ENCODE results near the gene ART5.
"Not testable (repeated sequence)": the region's sequence is repeated elsewhere in the genome, so short reads cannot be mapped to it uniquely, and the experiment has no call there.

ART5 gene

DNA sequence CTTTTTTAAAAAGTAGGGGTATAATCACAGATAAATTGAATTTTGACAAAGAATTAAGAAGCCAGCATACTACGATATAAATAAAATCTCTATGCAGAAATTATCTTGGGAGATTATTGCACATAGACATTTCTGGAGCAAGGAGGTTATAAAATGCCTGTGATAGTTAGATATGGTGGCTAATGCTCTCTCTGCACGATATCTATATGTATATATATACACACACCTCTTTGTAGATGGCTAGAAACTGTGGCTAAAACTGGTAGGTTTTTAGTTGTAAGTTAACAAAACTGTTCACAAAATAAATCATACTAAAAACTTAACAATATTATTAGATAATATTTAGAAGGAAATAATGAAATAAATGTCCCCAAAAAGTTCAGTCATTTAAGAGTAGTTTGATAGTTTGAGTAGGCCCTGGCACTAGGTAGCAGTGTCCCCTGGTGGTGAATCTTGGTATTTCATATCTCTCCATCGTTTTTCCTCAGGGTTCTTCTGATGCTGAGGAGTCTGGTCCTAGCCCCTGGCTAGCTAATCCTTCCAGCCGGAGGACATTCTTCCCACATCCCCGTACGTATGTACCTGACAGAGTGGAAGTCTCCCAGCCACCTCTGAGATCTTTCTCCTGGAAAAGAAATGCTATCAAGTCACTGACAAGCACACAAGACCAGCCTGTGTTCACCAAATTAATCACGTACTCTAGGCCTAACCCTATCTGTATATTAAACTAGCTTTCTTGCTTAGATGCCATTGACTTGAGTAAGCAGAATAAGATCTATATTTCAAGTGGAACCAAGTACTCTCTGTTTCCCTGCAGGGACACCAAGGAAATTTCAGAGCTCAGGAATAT lies 32.2 kb downstream of the ART5 start:
- no peak for DNase-seq
- Histone ChIP-seq H3K9me3 (ENCODE audit: control insufficient read depth, low read length) (no peaks in the 10 kb centered on the region), H3K4me1 (ENCODE audit: control insufficient read depth, insufficient read depth, low read length, poor library complexity, severe bottlenecking) (no peaks in the 10 kb centered on the region), H3K4me3 (ENCODE audit: insufficient read depth, low read depth, low read length, poor library complexity, severe bottlenecking) (no peak overlapping the region), H3K27me3 (replicated peaks; ENCODE audit: control insufficient read depth, insufficient read depth, low read length, poor library complexity, severe bottlenecking) (no peaks in the 10 kb centered on the region), H3K27ac (ENCODE audit: insufficient read depth, low read length, poor library complexity, severe bottlenecking) (no peak overlapping the region), H3K36me3 (ENCODE audit: control insufficient read depth, insufficient read depth, low read length) (no peaks in the 10 kb centered on the region)

DNA sequence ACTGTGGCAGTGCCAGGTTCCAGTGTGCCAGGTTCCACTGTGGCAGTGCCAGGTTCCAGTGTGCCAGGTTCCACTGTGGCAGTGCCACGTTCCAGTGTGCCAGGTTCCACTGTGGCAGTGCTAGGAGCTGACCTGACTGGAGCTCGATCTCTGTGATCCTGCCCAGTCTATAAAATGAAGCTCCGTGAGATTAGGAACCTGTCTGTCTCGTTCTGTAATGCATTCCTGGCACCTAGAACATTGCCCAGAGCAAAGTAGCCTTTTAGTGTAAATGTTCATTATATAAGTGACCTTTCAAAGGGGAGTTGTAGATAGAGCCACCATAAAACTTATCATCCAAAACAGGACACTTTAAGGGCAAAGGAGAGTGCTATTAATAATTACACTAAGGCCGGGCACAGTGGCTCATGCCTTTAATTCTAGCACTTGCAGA lies 36.0 kb downstream of the ART5 start:
- H3K4me1 ChIP-seq (ENCODE audit: control insufficient read depth, insufficient read depth, low read length, poor library complexity, severe bottlenecking): no peaks in the 10 kb centered on the region
- H3K36me3 ChIP-seq (ENCODE audit: control insufficient read depth, insufficient read depth, low read length): no peaks in the 10 kb centered on the region
- no peak overlapping the region for H3K4me3 ChIP-seq (ENCODE audit: insufficient read depth, low read depth, low read length, poor library complexity, severe bottlenecking)
- DNase-seq: no peak
- no peaks in the 10 kb centered on the region for H3K9me3 ChIP-seq (ENCODE audit: control insufficient read depth, low read length)
- no peak overlapping the region for H3K27ac ChIP-seq (ENCODE audit: insufficient read depth, low read length, poor library complexity, severe bottlenecking)
- no peaks in the 10 kb centered on the region for H3K27me3 ChIP-seq (replicated peaks; ENCODE audit: control insufficient read depth, insufficient read depth, low read length, poor library complexity, severe bottlenecking)

GRCh38 chr11:3605283-3605662 lies 36.5 kb downstream of the ART5 start:
- DNase-seq: no peak
- Histone ChIP-seq H3K36me3 (ENCODE audit: control insufficient read depth, insufficient read depth, low read length) (no peaks in the 10 kb centered on the region), H3K4me1 (ENCODE audit: control insufficient read depth, insufficient read depth, low read length, poor library complexity, severe bottlenecking) (no peaks in the 10 kb centered on the region), H3K27me3 (replicated peaks; ENCODE audit: control insufficient read depth, insufficient read depth, low read length, poor library complexity, severe bottlenecking) (no peaks in the 10 kb centered on the region), H3K9me3 (ENCODE audit: control insufficient read depth, low read length) (no peaks in the 10 kb centered on the region), H3K4me3 (ENCODE audit: insufficient read depth, low read depth, low read length, poor library complexity, severe bottlenecking) (no peak overlapping the region), H3K27ac (ENCODE audit: insufficient read depth, low read length, poor library complexity, severe bottlenecking) (no peak overlapping the region)

- H3K36me3 ChIP-seq (ENCODE audit: control insufficient read depth, insufficient read depth, low read length): no peaks in the 10 kb centered on the region
- no peaks in the 10 kb centered on the region for H3K9me3 ChIP-seq (ENCODE audit: control insufficient read depth, low read length)
- H3K27ac ChIP-seq (ENCODE audit: insufficient read depth, low read length, poor library complexity, severe bottlenecking): no peak overlapping the region
- no peaks in the 10 kb centered on the region for H3K27me3 ChIP-seq (replicated peaks; ENCODE audit: control insufficient read depth, insufficient read depth, low read length, poor library complexity, severe bottlenecking)
- H3K4me1 ChIP-seq (ENCODE audit: control insufficient read depth, insufficient read depth, low read length, poor library complexity, severe bottlenecking): no peaks in the 10 kb centered on the region
- H3K4me3 ChIP-seq (ENCODE audit: insufficient read depth, low read depth, low read length, poor library complexity, severe bottlenecking): no peak overlapping the region
- DNase-seq: no peak
Measured at GRCh38 chr11:3604167-3604566, 37.6 kb downstream of the ART5 start.

GRCh38 chr11:3600201-3600600 lies 41.6 kb downstream of the ART5 start:
- not testable (repeated sequence) for H3K4me1 ChIP-seq (ENCODE audit: control insufficient read depth, insufficient read depth, low read length, poor library complexity, severe bottlenecking)

DNA sequence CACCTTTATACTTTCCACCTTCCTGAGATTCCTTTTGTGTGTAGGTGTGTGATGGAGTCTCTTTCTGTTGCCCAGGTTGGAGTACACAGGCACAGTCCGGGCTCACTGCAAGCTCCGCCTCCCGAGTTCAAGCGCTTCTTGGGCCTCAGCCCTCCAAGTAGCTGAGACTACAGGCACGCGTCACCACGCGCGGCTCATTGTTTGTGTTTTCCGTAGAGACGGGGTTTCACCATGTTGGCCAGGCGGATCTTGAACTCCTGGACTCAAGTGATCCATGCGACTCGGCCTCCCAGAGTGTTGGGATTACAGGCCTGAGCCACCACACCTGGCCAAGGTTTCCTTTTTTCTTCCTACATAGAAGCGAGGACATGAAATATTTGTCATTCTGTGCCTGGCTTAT lies 44.0 kb downstream of the ART5 start:
- not testable (repeated sequence) for H3K9me3 ChIP-seq (ENCODE audit: control insufficient read depth, low read length); H3K4me3 ChIP-seq (ENCODE audit: insufficient read depth, low read depth, low read length, poor library complexity, severe bottlenecking); H3K4me1 ChIP-seq (ENCODE audit: control insufficient read depth, insufficient read depth, low read length, poor library complexity, severe bottlenecking); H3K27me3 ChIP-seq (replicated peaks; ENCODE audit: control insufficient read depth, insufficient read depth, low read length, poor library complexity, severe bottlenecking); DNase-seq; H3K36me3 ChIP-seq (ENCODE audit: control insufficient read depth, insufficient read depth, low read length); H3K27ac ChIP-seq (ENCODE audit: insufficient read depth, low read length, poor library complexity, severe bottlenecking)

More at GRCh38 chr11:3600201-3600600, 41.6 kb downstream of the ART5 start:
- DNase-seq; H3K36me3 ChIP-seq (ENCODE audit: control insufficient read depth, insufficient read depth, low read length); H3K4me3 ChIP-seq (ENCODE audit: insufficient read depth, low read depth, low read length, poor library complexity, severe bottlenecking); H3K9me3 ChIP-seq (ENCODE audit: control insufficient read depth, low read length); H3K27ac ChIP-seq (ENCODE audit: insufficient read depth, low read length, poor library complexity, severe bottlenecking); H3K27me3 ChIP-seq (replicated peaks; ENCODE audit: control insufficient read depth, insufficient read depth, low read length, poor library complexity, severe bottlenecking): not testable (repeated sequence)

GRCh38 chr11:3591326-3591725 lies 50.5 kb downstream of the ART5 start:
- not testable (repeated sequence) for H3K36me3 ChIP-seq (ENCODE audit: control insufficient read depth, insufficient read depth, low read length); H3K27me3 ChIP-seq (replicated peaks; ENCODE audit: control insufficient read depth, insufficient read depth, low read length, poor library complexity, severe bottlenecking); DNase-seq; H3K27ac ChIP-seq (ENCODE audit: insufficient read depth, low read length, poor library complexity, severe bottlenecking); H3K4me3 ChIP-seq (ENCODE audit: insufficient read depth, low read depth, low read length, poor library complexity, severe bottlenecking); H3K4me1 ChIP-seq (ENCODE audit: control insufficient read depth, insufficient read depth, low read length, poor library complexity, severe bottlenecking); H3K9me3 ChIP-seq (ENCODE audit: control insufficient read depth, low read length)

GRCh38 chr11:3590193-3590592 lies 51.6 kb downstream of the ART5 start:
- H3K36me3 ChIP-seq (ENCODE audit: control insufficient read depth, insufficient read depth, low read length); H3K4me3 ChIP-seq (ENCODE audit: insufficient read depth, low read depth, low read length, poor library complexity, severe bottlenecking); H3K4me1 ChIP-seq (ENCODE audit: control insufficient read depth, insufficient read depth, low read length, poor library complexity, severe bottlenecking); H3K27ac ChIP-seq (ENCODE audit: insufficient read depth, low read length, poor library complexity, severe bottlenecking); H3K9me3 ChIP-seq (ENCODE audit: control insufficient read depth, low read length); H3K27me3 ChIP-seq (replicated peaks; ENCODE audit: control insufficient read depth, insufficient read depth, low read length, poor library complexity, severe bottlenecking); DNase-seq: not testable (repeated sequence)

- not testable (repeated sequence) for H3K4me3 ChIP-seq (ENCODE audit: insufficient read depth, low read depth, low read length, poor library complexity, severe bottlenecking); H3K4me1 ChIP-seq (ENCODE audit: control insufficient read depth, insufficient read depth, low read length, poor library complexity, severe bottlenecking); H3K36me3 ChIP-seq (ENCODE audit: control insufficient read depth, insufficient read depth, low read length); H3K27me3 ChIP-seq (replicated peaks; ENCODE audit: control insufficient read depth, insufficient read depth, low read length, poor library complexity, severe bottlenecking); DNase-seq; H3K27ac ChIP-seq (ENCODE audit: insufficient read depth, low read length, poor library complexity, severe bottlenecking); H3K9me3 ChIP-seq (ENCODE audit: control insufficient read depth, low read length)
Measured at GRCh38 chr11:3588776-3589175, 53.0 kb downstream of the ART5 start.

All from effector memory CD4-positive, alpha-beta T cell (primary cell).